ENCODE measurements around the gene TACR2.

TACR2 gene

GRCh38 chr10:69367469-69367868 lies 49.2 kb downstream of the TACR2 start:
- DNase-seq, result no peak

- DNase-seq, result no peak
Observed at GRCh38 chr10:69366738-69367137, 50.0 kb downstream of the TACR2 start.

GRCh38 chr10:69364232-69364940 lies 52.3 kb downstream of the TACR2 start:
- no peak for DNase-seq

GRCh38 chr10:69363666-69364065 lies 53.1 kb downstream of the TACR2 start:
- DNase-seq, result no peak

- DNase-seq, result no peak
Observed at GRCh38 chr10:69362471-69362954, 54.2 kb downstream of the TACR2 start.

- DNase-seq, result no peak
Observed at GRCh38 chr10:69361303-69361614, 55.5 kb downstream of the TACR2 start.

GRCh38 chr10:69360485-69361302 lies 56.0 kb downstream of the TACR2 start:
- no peak for DNase-seq

- peak in 1 of 2 donors; percentile 28 for DNase-seq
Observed at GRCh38 chr10:69359594-69359993, 57.1 kb downstream of the TACR2 start.

- DNase-seq, result no peak
Observed at GRCh38 chr10:69359148-69359547, 57.6 kb downstream of the TACR2 start.

GRCh38 chr10:69358148-69358795 lies 58.4 kb downstream of the TACR2 start:
- no peak for DNase-seq

GRCh38 chr10:69356187-69356586 lies 60.5 kb downstream of the TACR2 start:
- no peak for DNase-seq

- DNase-seq, result no peak
Observed at GRCh38 chr10:69353977-69354635, 62.6 kb downstream of the TACR2 start.

All from activated CD4-positive, alpha-beta T cell treated with anti-CD3 and anti-CD28 coated beads for 4 hours (primary cell).